Measurements from ENCODE around the gene VAT1L. TPM values are rescaled to one million over a fixed set of nuclear protein-coding genes. Genes with fewer than 3 reads are reported as not detected.

The VAT1L gene
- total and polyA plus RNA-seq, 3 experiments from 2014 or later = not detected

- Mint-ChIP-seq H3K4me3 (no peak overlapping the region), H3K9me3 (peaks cover 0 to 6% (median 0%) of the 10 kb centered on the region in 5 donors), H3K27me3 (peaks cover 0 to 6% of the 10 kb centered on the region in 2 donors), H3K27ac (no peak overlapping the region), H3K36me3 (no peaks in the 10 kb centered on the region), H3K4me1 (no peaks in the 10 kb centered on the region)
- H3K4me3 ChIP-seq (ENCODE audit: low read length) = no peak overlapping the region
- DNase-seq = no peak
- no peaks in the 10 kb centered on the region for H3K4me1 ChIP-seq (ENCODE audit: insufficient read depth, low read length)
- ChIA-PET POLR2A (no interaction called here), CTCF (no interaction called here)
- no peaks in the 10 kb centered on the region for H3K36me3 ChIP-seq (ENCODE audit: insufficient read depth, low read length)
- H3K27ac ChIP-seq (ENCODE audit: low read depth, low read length) = no peak overlapping the region
- no peaks in the 10 kb centered on the region for H3K27me3 ChIP-seq (ENCODE audit: insufficient read depth, low read length, poor library complexity, severe bottlenecking)
- no peaks in the 10 kb centered on the region for H3K9me3 ChIP-seq (ENCODE audit: low read length)
These were observed 86.0 kb downstream of the VAT1L start for GRCh38 chr16:77874347-77874746.

- H3K9me3 Mint-ChIP-seq = peaks cover 0 to 6% (median 0%) of the 10 kb centered on the region in 5 donors
- no peak overlapping the region for H3K27ac ChIP-seq (ENCODE audit: low read depth, low read length)
- no peaks in the 10 kb centered on the region for H3K27me3 ChIP-seq (ENCODE audit: insufficient read depth, low read length, poor library complexity, severe bottlenecking)
- no peak for DNase-seq
- no peaks in the 10 kb centered on the region for H3K36me3 Mint-ChIP-seq
- H3K27ac Mint-ChIP-seq = no peak overlapping the region
- H3K36me3 ChIP-seq (ENCODE audit: insufficient read depth, low read length) = no peaks in the 10 kb centered on the region
- peaks cover 0 to 6% of the 10 kb centered on the region in 2 donors for H3K27me3 Mint-ChIP-seq
- CTCF ChIA-PET = no interaction called here
- no peaks in the 10 kb centered on the region for H3K9me3 ChIP-seq (ENCODE audit: low read length)
- no peak overlapping the region for H3K4me3 Mint-ChIP-seq
- H3K4me3 ChIP-seq (ENCODE audit: low read length) = no peak overlapping the region
- H3K4me1 Mint-ChIP-seq = no peaks in the 10 kb centered on the region
- H3K4me1 ChIP-seq (ENCODE audit: insufficient read depth, low read length) = no peaks in the 10 kb centered on the region
- POLR2A ChIA-PET = no interaction called here
These were observed 88.4 kb downstream of the VAT1L start for GRCh38 chr16:77876776-77877175.

- Histone ChIP-seq H3K4me3 (ENCODE audit: low read length) (no peak overlapping the region), H3K36me3 (ENCODE audit: insufficient read depth, low read length) (no peaks in the 10 kb centered on the region), H3K27me3 (ENCODE audit: insufficient read depth, low read length, poor library complexity, severe bottlenecking) (no peaks in the 10 kb centered on the region), H3K9me3 (ENCODE audit: low read length) (no peaks in the 10 kb centered on the region), H3K27ac (ENCODE audit: low read depth, low read length) (no peak overlapping the region), H3K4me1 (ENCODE audit: insufficient read depth, low read length) (no peaks in the 10 kb centered on the region)
- Mint-ChIP-seq H3K4me1 (no peaks in the 10 kb centered on the region), H3K36me3 (no peaks in the 10 kb centered on the region), H3K27me3 (peaks cover 0 to 3% of the 10 kb centered on the region in 2 donors), H3K9me3 (peaks cover 0 to 5% (median 0%) of the 10 kb centered on the region in 5 donors), H3K27ac (no peak overlapping the region), H3K4me3 (no peak overlapping the region)
- DNase-seq = no peak
- ChIA-PET CTCF (no interaction called here), POLR2A (no interaction called here)
These were observed 89.5 kb downstream of the VAT1L start for GRCh38 chr16:77877712-77878347.

- CTCF ChIA-PET = no interaction called here
- no peak for DNase-seq
- no peaks in the 10 kb centered on the region for H3K36me3 ChIP-seq (ENCODE audit: insufficient read depth, low read length)
- Mint-ChIP-seq H3K36me3 (no peaks in the 10 kb centered on the region), H3K4me1 (no peaks in the 10 kb centered on the region), H3K27me3 (peaks cover 3 to 5% of the 10 kb centered on the region in 2 donors), H3K4me3 (no peak overlapping the region), H3K27ac (no peak overlapping the region), H3K9me3 (no peaks in the 10 kb centered on the region)
- H3K27ac ChIP-seq (ENCODE audit: low read depth, low read length) = no peak overlapping the region
- no peaks in the 10 kb centered on the region for H3K9me3 ChIP-seq (ENCODE audit: low read length)
- POLR2A ChIA-PET = no interaction called here
- H3K4me1 ChIP-seq (ENCODE audit: insufficient read depth, low read length) = no peaks in the 10 kb centered on the region
- no peaks in the 10 kb centered on the region for H3K27me3 ChIP-seq (ENCODE audit: insufficient read depth, low read length, poor library complexity, severe bottlenecking)
- no peak overlapping the region for H3K4me3 ChIP-seq (ENCODE audit: low read length)
These were observed 93.1 kb downstream of the VAT1L start for GRCh38 chr16:77881355-77882030.

- Histone ChIP-seq H3K4me3 (ENCODE audit: low read length) (no peak overlapping the region), H3K27ac (ENCODE audit: low read depth, low read length) (no peak overlapping the region), H3K27me3 (ENCODE audit: insufficient read depth, low read length, poor library complexity, severe bottlenecking) (no peaks in the 10 kb centered on the region), H3K9me3 (ENCODE audit: low read length) (no peaks in the 10 kb centered on the region), H3K4me1 (ENCODE audit: insufficient read depth, low read length) (no peaks in the 10 kb centered on the region), H3K36me3 (ENCODE audit: insufficient read depth, low read length) (no peaks in the 10 kb centered on the region)
- Mint-ChIP-seq H3K36me3 (no peaks in the 10 kb centered on the region), H3K4me1 (no peaks in the 10 kb centered on the region), H3K4me3 (no peak overlapping the region), H3K9me3 (no peaks in the 10 kb centered on the region), H3K27me3 (peaks cover 5% of the 10 kb centered on the region in 2 donors), H3K27ac (no peak overlapping the region)
- POLR2A ChIA-PET = no interaction called here
- DNase-seq = no peak
- CTCF ChIA-PET = no interaction called here
These were observed 94.0 kb downstream of the VAT1L start for GRCh38 chr16:77882358-77882757.

- Histone ChIP-seq H3K4me1 (ENCODE audit: insufficient read depth, low read length) (no peaks in the 10 kb centered on the region), H3K36me3 (ENCODE audit: insufficient read depth, low read length) (no peaks in the 10 kb centered on the region), H3K27ac (ENCODE audit: low read depth, low read length) (no peak overlapping the region), H3K27me3 (ENCODE audit: insufficient read depth, low read length, poor library complexity, severe bottlenecking) (no peaks in the 10 kb centered on the region), H3K9me3 (ENCODE audit: low read length) (no peaks in the 10 kb centered on the region), H3K4me3 (ENCODE audit: low read length) (no peak overlapping the region)
- Mint-ChIP-seq H3K36me3 (no peaks in the 10 kb centered on the region), H3K4me3 (no peak overlapping the region), H3K4me1 (no peaks in the 10 kb centered on the region), H3K9me3 (no peaks in the 10 kb centered on the region), H3K27ac (no peak overlapping the region), H3K27me3 (peaks cover 5 to 16% of the 10 kb centered on the region in 2 donors)
- ChIA-PET POLR2A (no interaction called here), CTCF (no interaction called here)
- DNase-seq = no peak
These were observed 97.4 kb downstream of the VAT1L start for GRCh38 chr16:77885571-77886295.

- POLR2A ChIA-PET = no interaction called here
- peaks cover 2 to 12% of the 10 kb centered on the region in 2 donors for H3K27me3 Mint-ChIP-seq
These were observed 100.5 kb downstream of the VAT1L start for GRCh38 chr16:77888871-77889270.

GRCh38 chr16:77890075-77890474 lies 101.7 kb downstream of the VAT1L start:
- no peak overlapping the region for H3K4me3 Mint-ChIP-seq
- DNase-seq = no peak
- no peaks in the 10 kb centered on the region for H3K4me1 ChIP-seq (ENCODE audit: insufficient read depth, low read length)
- ChIA-PET POLR2A (no interaction called here), CTCF (no interaction called here)
- H3K27me3 ChIP-seq (ENCODE audit: insufficient read depth, low read length, poor library complexity, severe bottlenecking) = no peaks in the 10 kb centered on the region
- H3K27ac Mint-ChIP-seq = no peak overlapping the region
- no peaks in the 10 kb centered on the region for H3K36me3 ChIP-seq (ENCODE audit: insufficient read depth, low read length)
- no peaks in the 10 kb centered on the region for H3K9me3 ChIP-seq (ENCODE audit: low read length)
- peaks cover 6 to 20% of the 10 kb centered on the region in 2 donors for H3K27me3 Mint-ChIP-seq
- H3K4me3 ChIP-seq (ENCODE audit: low read length) = no peak overlapping the region
- H3K9me3 Mint-ChIP-seq = peaks cover 0 to 2% (median 0%) of the 10 kb centered on the region in 5 donors
- H3K27ac ChIP-seq (ENCODE audit: low read depth, low read length) = no peak overlapping the region
- H3K36me3 Mint-ChIP-seq = no peaks in the 10 kb centered on the region
- no peaks in the 10 kb centered on the region for H3K4me1 Mint-ChIP-seq

More at GRCh38 chr16:77888871-77889270, 100.5 kb downstream of the VAT1L start:
- DNase-seq = no peak
- CTCF ChIA-PET = no interaction called here
- Histone ChIP-seq H3K27me3 (ENCODE audit: insufficient read depth, low read length, poor library complexity, severe bottlenecking) (no peaks in the 10 kb centered on the region), H3K4me3 (ENCODE audit: low read length) (no peak overlapping the region), H3K27ac (ENCODE audit: low read depth, low read length) (no peak overlapping the region), H3K9me3 (ENCODE audit: low read length) (no peaks in the 10 kb centered on the region), H3K4me1 (ENCODE audit: insufficient read depth, low read length) (no peaks in the 10 kb centered on the region), H3K36me3 (ENCODE audit: insufficient read depth, low read length) (no peaks in the 10 kb centered on the region)
- Mint-ChIP-seq H3K36me3 (no peaks in the 10 kb centered on the region), H3K4me1 (no peaks in the 10 kb centered on the region), H3K9me3 (peaks cover 0 to 2% (median 0%) of the 10 kb centered on the region in 5 donors), H3K27ac (peak overlapping the region in 1 of 8 donors; percentile 24), H3K4me3 (no peak overlapping the region)
